Thymus (tissue), 11 donors: ENCODE measurements around the gene VPS36. TPM values are rescaled to one million over a fixed set of nuclear protein-coding genes. Genes with fewer than 3 reads are reported as not detected.

Experiments used
- DNase-seq, 9 donors: peaks; one replicate each; pipeline ENCODE4 v3.0.0-alpha.2; 2013; ENCODE audit warnings: low spot score in 9 of 9, low read depth in 6 of 9, missing footprints in 1 of 9
- H3K27ac ChIP-seq, 2 donors: one replicate each; pipeline ENCODE4 v1.5.1; 2013; ENCODE audit warnings: control low read depth in 1 of 2, low read depth in 1 of 2, low read length in 1 of 2, mild to moderate bottlenecking in 1 of 2, moderate library complexity in 1 of 2
- H3K27me3 ChIP-seq, 2 donors: one replicate each; pipeline ENCODE4 v1.5.1; 2013; ENCODE audit warnings: low read length in 1 of 2; ENCODE audit not compliant: control insufficient read depth in 2 of 2, insufficient read depth in 1 of 2
- H3K36me3 ChIP-seq, 2 donors: one replicate each; pipeline ENCODE4 v1.5.1; 2013; ENCODE audit warnings: low read length in 1 of 2, mild to moderate bottlenecking in 1 of 2, moderate library complexity in 1 of 2; ENCODE audit not compliant: control insufficient read depth in 2 of 2, insufficient read depth in 2 of 2
- H3K4me1 ChIP-seq, 2 donors: one replicate each; pipeline ENCODE4 v1.5.1; 2013; ENCODE audit warnings: low read length in 2 of 2; ENCODE audit not compliant: control insufficient read depth in 2 of 2, insufficient read depth in 2 of 2
- H3K4me3 ChIP-seq, 2 donors: one replicate each; pipeline ENCODE4 v1.5.1; 2013; ENCODE audit warnings: low read length in 2 of 2, control low read depth in 1 of 2, mild to moderate bottlenecking in 1 of 2
- H3K9me3 ChIP-seq, 2 donors: one replicate each; pipeline ENCODE4 v1.5.1; 2013; ENCODE audit warnings: low read length in 1 of 2, mild to moderate bottlenecking in 1 of 2; ENCODE audit not compliant: control insufficient read depth in 2 of 2, insufficient read depth in 1 of 2
- WGBS: extraction: QIAGEN DNeasy Blood & Tissue Kit; methylation state at CpG from one replicate; pipeline ENCODE4 v1.1.7; 2013; 5-methylcytosine and 5-hydroxymethylcytosine counted together
- polyA plus RNA-seq: library from polyadenylated mRNA; stranded (reverse); fragments of 200-250 nt; gene quantifications from one replicate; pipeline ENCODE4 v1.2.3, GENCODE V29; 2013
- total RNA-seq: library from RNA; stranded (reverse); fragments of 120-200 nt; gene quantifications from one replicate; pipeline ENCODE4 v1.2.4, GENCODE V29; 2013
- donor health status: healthy.

Gene VPS36
- total and polyA plus RNA-seq, 2 donors = 29.6 to 35.7 TPM

- Histone ChIP-seq H3K36me3 (peaks cover 0 to 5% of the 10 kb centered on the region in 2 donors), H3K27me3 (no peaks in the 10 kb centered on the region), H3K27ac (no peak overlapping the region), H3K4me3 (peak overlapping the region in 1 of 2 donors; percentile 91), H3K4me1 (peaks cover 17 to 25% of the 10 kb centered on the region in 2 donors), H3K9me3 (no peaks in the 10 kb centered on the region)
- WGBS = 11% methylated on average over 8 of the region's 8 CpGs
- DNase-seq = no peak
Measured at GRCh38 chr13:52450793-52451116, 321 bp upstream of the VPS36 start.

GRCh38 chr13:52449331-52450011, 963 bp downstream of the VPS36 start:
- H3K4me3 ChIP-seq = peak overlapping the region; percentile 68 to 91
- H3K36me3 ChIP-seq = peaks cover 0 to 5% of the 10 kb centered on the region in 2 donors
- DNase-seq = peak in 4 of 9 donors; percentile 6 to 31 (median 18)
- H3K27ac ChIP-seq = peak overlapping the region; percentile 59 to 75
- H3K27me3 ChIP-seq = no peaks in the 10 kb centered on the region
- H3K9me3 ChIP-seq = no peaks in the 10 kb centered on the region
- WGBS = 1% methylated on average over 10 of the region's 10 CpGs
- H3K4me1 ChIP-seq = peaks cover 17 to 24% of the 10 kb centered on the region in 2 donors

- H3K9me3 ChIP-seq = no peaks in the 10 kb centered on the region
- H3K27ac ChIP-seq = no peak overlapping the region
- no peak overlapping the region for H3K4me3 ChIP-seq
- no peak for DNase-seq
- WGBS = 90% methylated on average over 5 of the region's 5 CpGs
- H3K36me3 ChIP-seq = peaks cover 0 to 5% of the 10 kb centered on the region in 2 donors
- no peaks in the 10 kb centered on the region for H3K27me3 ChIP-seq
- peaks cover 14 to 17% of the 10 kb centered on the region in 2 donors for H3K4me1 ChIP-seq
Measured at GRCh38 chr13:52447815-52448552, 2.5 kb downstream of the VPS36 start.

- no peaks in the 10 kb centered on the region for H3K27me3 ChIP-seq
- no peak overlapping the region for H3K4me3 ChIP-seq
- WGBS = 98% methylated on average over 2 of the region's 2 CpGs
- H3K4me1 ChIP-seq = peaks cover 14 to 17% of the 10 kb centered on the region in 2 donors
- H3K27ac ChIP-seq = no peak overlapping the region
- no peak for DNase-seq
- peaks cover 0 to 5% of the 10 kb centered on the region in 2 donors for H3K36me3 ChIP-seq
- H3K9me3 ChIP-seq = no peaks in the 10 kb centered on the region
Measured at GRCh38 chr13:52447354-52447753, 3.1 kb downstream of the VPS36 start.

- WGBS = 92% methylated on average over 1 of the region's 1 CpG
- peaks cover 0 to 11% of the 10 kb centered on the region in 2 donors for H3K36me3 ChIP-seq
- DNase-seq = no peak
- no peaks in the 10 kb centered on the region for H3K27me3 ChIP-seq
- H3K4me3 ChIP-seq = no peak overlapping the region
- no peaks in the 10 kb centered on the region for H3K9me3 ChIP-seq
- H3K4me1 ChIP-seq = peaks cover 14 to 17% of the 10 kb centered on the region in 2 donors
- no peak overlapping the region for H3K27ac ChIP-seq
Measured at GRCh38 chr13:52446265-52446664, 4.2 kb downstream of the VPS36 start.

GRCh38 chr13:52432456-52432855, 18.0 kb downstream of the VPS36 start:
- Histone ChIP-seq H3K4me1 (no peaks in the 10 kb centered on the region), H3K9me3 (no peaks in the 10 kb centered on the region), H3K27me3 (no peaks in the 10 kb centered on the region), H3K27ac (no peak overlapping the region), H3K4me3 (no peak overlapping the region), H3K36me3 (peaks cover 20 to 53% of the 10 kb centered on the region in 2 donors)
- DNase-seq = no peak
- 100% methylated on average over 2 of the region's 2 CpGs for WGBS

GRCh38 chr13:52428295-52428694, 22.1 kb downstream of the VPS36 start:
- Histone ChIP-seq H3K4me3 (no peak overlapping the region), H3K36me3 (peaks cover 14 to 43% of the 10 kb centered on the region in 2 donors), H3K4me1 (no peaks in the 10 kb centered on the region), H3K9me3 (no peaks in the 10 kb centered on the region), H3K27ac (no peak overlapping the region), H3K27me3 (no peaks in the 10 kb centered on the region)
- DNase-seq = no peak
- WGBS = 95% methylated on average over 2 of the region's 2 CpGs

GRCh38 chr13:52421216-52421615, 29.2 kb downstream of the VPS36 start:
- no peak overlapping the region for H3K27ac ChIP-seq
- no peaks in the 10 kb centered on the region for H3K9me3 ChIP-seq
- DNase-seq = no peak
- WGBS = 97% methylated on average over 3 of the region's 3 CpGs
- no peaks in the 10 kb centered on the region for H3K4me1 ChIP-seq
- H3K36me3 ChIP-seq = peaks cover 26 to 53% of the 10 kb centered on the region in 2 donors
- no peaks in the 10 kb centered on the region for H3K27me3 ChIP-seq
- no peak overlapping the region for H3K4me3 ChIP-seq

- peaks cover 28 to 56% of the 10 kb centered on the region in 2 donors for H3K36me3 ChIP-seq
- no peaks in the 10 kb centered on the region for H3K4me1 ChIP-seq
Measured at GRCh38 chr13:52419080-52419479, 31.4 kb downstream of the VPS36 start.

More at GRCh38 chr13:52419080-52419479, 31.4 kb downstream of the VPS36 start:
- Histone ChIP-seq H3K27ac (no peak overlapping the region), H3K9me3 (no peaks in the 10 kb centered on the region), H3K4me3 (no peak overlapping the region), H3K27me3 (no peaks in the 10 kb centered on the region)
- 98% methylated on average over 1 of the region's 1 CpG for WGBS
- no peak for DNase-seq
